Measurements from ENCODE around the gene SLC6A16. TPM values are rescaled to one million over a fixed set of nuclear protein-coding genes. Genes with fewer than 3 reads are reported as not detected.

SLC6A16 gene
- total and polyA plus RNA-seq, 7 donors, result under 0.01 to 3.6 (median 1.2) TPM; not detected in 1

DNA sequence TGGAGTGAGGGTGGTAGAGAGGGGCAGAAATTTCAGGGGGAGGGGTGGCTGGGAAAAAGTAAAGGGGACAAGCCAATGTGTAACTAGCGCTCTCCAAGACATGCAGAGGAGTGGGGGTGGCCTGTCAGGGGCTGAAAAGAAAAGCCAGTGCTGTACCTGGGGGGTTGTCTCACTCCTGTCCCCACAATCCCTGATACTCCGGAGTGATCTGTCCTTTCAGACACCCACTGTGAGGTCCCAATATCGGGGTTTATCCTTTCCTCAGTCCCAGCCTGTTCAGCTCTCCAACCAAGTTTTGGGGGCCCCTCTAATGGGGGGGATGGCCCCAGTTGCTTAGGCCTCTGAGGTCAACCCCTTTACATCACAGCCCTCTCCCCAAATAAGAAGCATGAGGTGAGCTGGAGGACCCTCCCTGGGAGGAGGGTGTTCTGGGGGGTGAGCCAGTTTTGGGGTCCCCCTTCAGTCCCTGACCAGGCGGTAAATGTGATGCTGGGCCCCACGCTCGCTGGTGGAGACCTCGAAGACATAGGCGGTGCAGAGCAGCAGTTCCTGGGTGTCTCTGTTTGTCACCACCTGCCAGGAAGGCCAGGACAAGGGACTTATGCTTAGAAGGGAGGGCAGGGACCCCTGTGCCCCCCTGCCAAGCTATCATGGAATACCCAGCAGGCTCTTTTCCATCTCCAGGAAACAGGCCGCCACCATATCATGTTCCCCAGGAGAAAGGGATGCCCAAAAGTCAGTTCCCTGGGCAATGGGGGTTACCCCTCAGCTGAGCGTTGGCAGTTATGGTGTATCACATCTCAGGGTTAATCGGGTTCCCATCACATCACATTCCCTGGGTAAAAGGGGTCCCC lies 16.1 kb upstream of the SLC6A16 start:
- 93 to 94% methylated on average over 11 of the region's 11 CpGs for WGBS, 2 donors
- no peak overlapping the region for H3K4me3 ChIP-seq

GRCh38 chr19:49340069-49340864 lies 15.3 kb upstream of the SLC6A16 start:
- intact Hi-C loops (cut with DNase I), result no loop called here
- Histone ChIP-seq H3K4me3 (peak overlapping the region; percentile 22 to 45 (median 42)), H3K9me3 (no peaks in the 10 kb centered on the region), H3K27ac (peak overlapping the region; percentile 73 to 90 (median 84)), H3K27me3 (no peaks in the 10 kb centered on the region), H3K4me1 (peaks cover 0 to 26% (median 22%) of the 10 kb centered on the region in 4 donors), H3K36me3 (peaks cover 19 to 46% (median 39%) of the 10 kb centered on the region in 4 donors)
- TF ChIP-seq EP300 (IDR thresholded peaks at IDR 0.05) (no peak), CTCF (IDR thresholded peaks at IDR 0.05) (no peak), POLR2AphosphoS5 (IDR thresholded peaks at IDR 0.05) (no peak), POLR2A (IDR thresholded peaks at IDR 0.05) (no peak)
- 14 to 28% methylated on average over 36 of the region's 36 CpGs for WGBS, 2 donors
- peak; percentile 85 for DNase-seq

More for the DNA sequence above, 16.1 kb upstream of the SLC6A16 start:
- DNase-seq, result peak; percentile 63
- peaks cover 19 to 54% (median 44%) of the 10 kb centered on the region in 4 donors for H3K36me3 ChIP-seq
- TF ChIP-seq POLR2A (IDR thresholded peaks at IDR 0.05) (no peak), CTCF (IDR thresholded peaks at IDR 0.05) (no peak), EP300 (IDR thresholded peaks at IDR 0.05) (no peak), POLR2AphosphoS5 (IDR thresholded peaks at IDR 0.05) (no peak)
- H3K9me3 ChIP-seq, result no peaks in the 10 kb centered on the region
- intact Hi-C loops (cut with DNase I), result no loop called here
- peaks cover 0 to 26% (median 22%) of the 10 kb centered on the region in 4 donors for H3K4me1 ChIP-seq
- H3K27me3 ChIP-seq, result no peaks in the 10 kb centered on the region
- H3K27ac ChIP-seq, result peak overlapping the region; percentile 73 to 90 (median 84)

DNA sequence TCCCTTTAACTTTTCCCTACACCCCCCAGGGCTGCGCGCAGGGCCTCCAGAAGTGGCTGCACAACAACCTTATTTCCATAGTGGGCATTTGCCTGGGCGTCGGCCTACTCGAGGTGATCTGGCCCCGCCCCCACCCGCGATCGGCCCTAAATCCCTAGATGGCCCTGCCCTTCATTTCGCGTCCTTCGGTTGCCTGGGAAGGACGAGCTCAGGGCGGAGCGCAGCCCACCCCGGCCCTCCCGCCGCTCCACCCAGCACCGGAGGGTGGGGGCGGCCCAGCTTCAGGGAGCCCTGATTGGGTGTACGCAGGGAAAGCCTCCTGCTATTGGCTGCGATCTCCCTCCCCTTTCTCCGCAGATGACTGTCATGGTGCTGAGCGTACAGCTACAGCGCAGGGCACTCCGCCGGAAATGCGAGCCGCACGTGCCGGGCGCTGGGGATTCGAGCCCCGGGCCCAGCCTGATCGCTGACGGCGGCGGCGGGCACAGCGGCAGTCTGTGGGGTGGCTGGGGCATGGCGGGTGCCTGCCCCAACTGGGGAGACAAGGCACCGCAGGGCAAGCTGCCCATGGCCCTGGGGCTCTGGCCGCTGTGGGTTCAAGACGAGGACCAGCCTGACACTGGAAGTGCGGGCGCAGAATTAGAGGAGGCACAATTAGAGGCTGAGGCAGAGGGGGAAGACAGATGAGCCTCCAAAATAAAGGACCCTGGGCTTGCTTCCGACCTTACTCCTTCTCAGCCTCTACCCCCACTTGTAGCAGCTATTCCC lies 14.5 kb upstream of the SLC6A16 start:
- Histone ChIP-seq H3K27me3 (no peaks in the 10 kb centered on the region), H3K9me3 (no peaks in the 10 kb centered on the region), H3K27ac (peak overlapping the region; percentile 73 to 90 (median 84)), H3K4me1 (peaks cover 0 to 26% (median 22%) of the 10 kb centered on the region in 4 donors), H3K4me3 (peak overlapping the region; percentile 22 to 45 (median 42)), H3K36me3 (peaks cover 18 to 38% (median 31%) of the 10 kb centered on the region in 4 donors)
- intact Hi-C loops (cut with DNase I), result loop anchor here (1.0 kb wide), 1 partner anchor 22 kb away; no protein-coding TSS in a partner anchor
- DNase-seq, result peak; percentile 97
- TF ChIP-seq CTCF (IDR thresholded peaks at IDR 0.05), result no peak
- peak; percentile 76 to 83 (median 78) for TF ChIP-seq POLR2AphosphoS5 (IDR thresholded peaks at IDR 0.05)
- peak in 1 of 4 donors; percentile 9 for TF ChIP-seq EP300 (IDR thresholded peaks at IDR 0.05)
- no peak for TF ChIP-seq POLR2A (IDR thresholded peaks at IDR 0.05)
- WGBS, 2 donors, result 11 to 50% methylated on average over 47 of the region's 47 CpGs

DNA sequence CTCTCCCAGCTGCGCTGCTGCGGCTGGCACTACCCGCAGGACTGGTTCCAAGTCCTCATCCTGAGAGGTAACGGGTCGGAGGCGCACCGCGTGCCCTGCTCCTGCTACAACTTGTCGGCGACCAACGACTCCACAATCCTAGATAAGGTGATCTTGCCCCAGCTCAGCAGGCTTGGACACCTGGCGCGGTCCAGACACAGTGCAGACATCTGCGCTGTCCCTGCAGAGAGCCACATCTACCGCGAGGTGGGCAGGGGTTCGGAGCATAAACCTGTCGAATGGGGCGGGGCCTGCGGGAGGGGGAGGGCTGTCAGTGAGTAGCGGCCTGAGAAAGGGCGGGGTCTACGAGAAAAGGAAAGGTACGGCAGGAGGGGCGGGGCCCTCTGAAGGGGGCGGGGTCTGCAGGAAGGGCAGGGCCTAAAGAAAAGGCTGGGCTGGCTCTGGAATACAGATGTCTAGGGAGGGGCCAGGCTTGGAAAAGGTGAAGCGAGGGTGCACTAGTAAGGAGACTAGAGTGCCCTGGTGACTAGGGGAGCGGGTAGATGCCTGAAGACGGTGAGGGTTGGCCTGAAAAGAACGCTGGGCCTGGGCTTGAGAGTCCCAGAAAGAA lies 13.8 kb upstream of the SLC6A16 start:
- Histone ChIP-seq H3K4me1 (peaks cover 0 to 26% (median 22%) of the 10 kb centered on the region in 4 donors), H3K27me3 (no peaks in the 10 kb centered on the region), H3K4me3 (peak overlapping the region; percentile 21 to 45 (median 42)), H3K36me3 (peaks cover 14 to 31% (median 25%) of the 10 kb centered on the region in 4 donors), H3K27ac (peak overlapping the region; percentile 73 to 90 (median 84)), H3K9me3 (no peaks in the 10 kb centered on the region)
- intact Hi-C loops (cut with DNase I), result loop anchor here (1.0 kb wide), 1 partner anchor 23 kb away; no protein-coding TSS in a partner anchor
- WGBS, 2 donors, result 10 to 49% methylated on average over 30 of the region's 30 CpGs
- TF ChIP-seq CTCF (IDR thresholded peaks at IDR 0.05) (peak in 1 of 4 experiments; percentile 19), EP300 (IDR thresholded peaks at IDR 0.05) (no peak), POLR2AphosphoS5 (IDR thresholded peaks at IDR 0.05) (peak in 1 of 4 donors; percentile 9)
- DNase-seq, result peak; percentile 91

Data from sigmoid colon (tissue), 7 donors.